SK-MEL-5 (cell line): ENCODE measurements around the gene FGGY. TPM values are rescaled to one million over a fixed set of nuclear protein-coding genes. Genes with fewer than 3 reads are reported as not detected.
"Not testable (repeated sequence)": the region's sequence is repeated elsewhere in the genome, so short reads cannot be mapped to it uniquely, and the experiment has no call there.

Source experiments
- DNase-seq: peaks from one replicate; pipeline ENCODE4 v3.0.0-alpha.2; 2016; ENCODE audit warnings: low read depth, low spot score
- in situ Hi-C: cut with HindIII; loops from 2 replicates; pipeline ENCODE4 v1.10.0; 2016; ENCODE audit warnings: low sequenced_read_pairs, high pct_unique_total_duplicates, low pct_unique_long_range_greater_than_20kb
- total RNA-seq: library from RNA; depleted of rRNA; stranded (reverse); fragments of >200 nt; shearing (Covaris generic); gene quantifications from 2 replicates; pipeline ENCODE4 v1.2.3, GENCODE V29; 2014

The FGGY gene
- total RNA-seq, 1 experiment from 2014 or later: 12.0 TPM

- DNase-seq: no peak
Observed at GRCh38 chr1:59331686-59332620, 35.1 kb downstream of the FGGY start.

DNA sequence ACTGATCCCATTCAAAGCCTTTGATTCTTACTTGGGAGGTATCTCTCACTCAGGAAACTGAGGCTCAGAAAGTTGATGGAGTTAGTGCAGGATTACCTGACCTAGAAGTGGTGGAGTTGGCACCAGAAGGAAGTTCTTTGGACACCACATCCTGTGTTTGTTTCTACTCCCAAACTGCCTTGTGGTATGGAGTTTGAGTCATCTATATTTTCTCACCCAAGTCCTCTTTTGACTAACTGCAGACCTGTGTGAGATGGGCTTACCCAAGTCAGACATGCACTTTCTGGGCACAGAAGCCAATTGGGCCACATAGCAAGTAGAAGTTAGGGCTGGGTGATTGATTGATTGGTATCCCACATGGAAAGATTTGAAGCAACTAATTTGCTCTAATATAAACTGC is 36.1 kb downstream of the FGGY start:
- in situ Hi-C loops: no loop called here
- no peak for DNase-seq

More at GRCh38 chr1:59331686-59332620, 35.1 kb downstream of the FGGY start:
- in situ Hi-C loops: no loop called here

DNA sequence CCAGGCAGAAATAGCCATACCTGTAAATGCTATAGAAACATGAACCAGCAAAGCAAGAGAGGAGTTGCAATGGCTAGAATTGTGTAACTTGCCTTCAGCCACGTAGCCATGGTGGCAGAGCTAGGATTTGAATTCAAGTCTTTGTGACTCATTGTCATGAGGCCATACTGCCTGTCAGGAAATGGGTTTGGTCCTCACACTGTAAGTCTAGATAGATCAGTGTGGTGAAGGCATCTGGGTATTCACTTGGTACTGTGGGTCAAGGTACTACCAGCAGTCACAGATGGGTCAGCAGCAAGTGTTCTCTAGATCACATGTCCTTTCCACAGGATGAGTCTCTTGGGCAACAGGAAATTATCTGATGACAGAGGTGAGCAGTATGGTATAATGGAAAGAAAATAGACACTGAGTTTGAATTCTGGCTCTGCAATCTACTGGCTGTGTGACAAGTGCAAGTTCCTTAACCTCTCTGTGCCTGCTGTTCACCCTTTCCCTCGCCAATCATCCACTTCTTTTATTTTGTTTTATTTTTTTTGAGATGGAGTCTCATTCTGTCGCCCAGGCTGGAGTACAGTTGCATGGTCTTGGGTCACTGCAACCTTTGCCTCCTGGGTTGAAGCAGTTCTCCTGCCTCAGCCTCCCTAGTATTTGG is 36.9 kb downstream of the FGGY start:
- in situ Hi-C loops: no loop called here
- peak; percentile 16 for DNase-seq

DNA sequence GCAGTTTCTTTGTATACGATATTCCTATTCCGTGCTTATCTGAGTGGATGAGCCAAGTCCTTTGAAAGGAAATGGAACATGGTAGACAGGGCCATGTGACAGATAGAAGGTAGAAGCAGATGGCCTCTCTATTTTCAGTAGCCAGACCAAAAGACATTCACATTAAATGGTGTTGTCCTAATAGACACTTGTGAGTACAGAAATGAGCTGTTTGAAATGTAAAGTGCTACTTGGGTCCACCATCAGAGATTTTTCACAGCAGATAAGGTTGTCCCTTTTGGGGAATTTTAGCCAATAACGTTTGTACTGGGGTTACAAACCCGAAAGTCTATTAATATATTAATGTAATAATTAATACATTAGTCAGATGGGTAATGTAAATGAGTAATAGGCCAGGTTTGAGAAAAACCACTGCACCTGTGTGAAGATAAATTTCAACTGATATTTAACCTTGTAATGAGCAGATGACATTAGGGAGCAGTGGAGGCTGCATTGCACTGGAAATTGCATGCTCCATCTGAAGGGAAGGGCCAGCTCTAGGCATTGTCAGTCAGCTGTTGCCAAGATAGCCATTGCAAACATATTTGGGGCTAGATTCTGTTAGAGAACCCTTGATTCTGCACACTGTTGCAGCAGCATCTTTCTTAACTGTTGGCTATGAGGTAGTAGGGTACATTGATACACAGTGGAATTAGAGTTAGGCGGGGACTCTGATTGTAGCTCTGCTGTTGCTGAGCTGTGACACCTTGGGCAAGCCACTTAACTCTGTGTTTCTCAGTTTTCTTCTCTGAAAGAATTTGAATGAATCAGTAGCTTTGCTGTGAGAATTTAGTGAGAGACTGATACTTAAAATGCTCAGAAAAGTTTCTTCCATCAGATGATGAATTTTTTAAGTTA is 43.8 kb downstream of the FGGY start:
- in situ Hi-C loops: no loop called here
- DNase-seq: no peak

DNA sequence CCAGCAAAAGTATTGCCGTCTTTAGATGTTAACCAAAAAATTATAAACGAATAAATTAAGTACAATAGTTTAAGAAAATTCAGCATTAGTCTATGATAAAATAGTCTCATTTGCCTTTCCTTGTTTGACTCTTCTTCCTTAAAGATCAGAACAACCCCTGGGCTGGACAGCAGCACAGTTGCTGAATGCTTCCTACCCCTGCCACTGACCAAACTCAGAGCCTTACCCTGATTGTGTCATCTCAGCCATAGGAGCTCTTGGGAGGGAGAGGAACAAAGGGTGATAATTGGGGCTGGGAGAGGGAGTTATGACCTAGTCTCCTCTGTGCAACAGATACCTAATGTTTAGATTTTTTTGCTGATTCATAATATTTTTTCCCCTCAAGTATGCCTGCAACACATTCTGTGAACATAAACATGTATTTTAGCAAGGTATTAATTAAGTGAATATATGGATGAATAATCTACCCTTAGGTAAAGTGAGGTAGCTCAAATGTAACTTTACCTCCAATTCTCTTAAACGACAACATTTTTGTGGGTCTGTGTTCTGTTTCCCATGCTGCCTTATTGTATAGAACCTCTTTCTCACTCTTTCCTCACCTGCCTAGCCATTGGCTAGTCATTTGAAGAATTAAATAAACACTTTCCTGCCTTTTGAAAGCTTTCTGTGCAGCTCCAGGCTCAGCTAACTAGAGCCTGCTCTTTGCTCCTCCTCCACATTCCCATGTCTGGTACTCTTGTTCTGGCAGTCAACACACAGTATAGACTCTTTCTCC is 46.1 kb downstream of the FGGY start:
- no peak for DNase-seq
- in situ Hi-C loops: no loop called here

- in situ Hi-C loops: no loop called here
- no peak for DNase-seq
Observed at GRCh38 chr1:59343576-59343840, 46.6 kb downstream of the FGGY start.

- in situ Hi-C loops: no loop called here
- no peak for DNase-seq
Observed at GRCh38 chr1:59345221-59345620, 48.3 kb downstream of the FGGY start.

GRCh38 chr1:59346429-59346828 is 49.5 kb downstream of the FGGY start:
- no peak for DNase-seq
- in situ Hi-C loops: no loop called here

GRCh38 chr1:59349101-59349500 is 52.2 kb downstream of the FGGY start:
- in situ Hi-C loops: no loop called here

GRCh38 chr1:59350521-59350920 is 53.6 kb downstream of the FGGY start:
- no peak for DNase-seq
- in situ Hi-C loops: no loop called here

More at GRCh38 chr1:59349101-59349500, 52.2 kb downstream of the FGGY start:
- no peak for DNase-seq

DNA sequence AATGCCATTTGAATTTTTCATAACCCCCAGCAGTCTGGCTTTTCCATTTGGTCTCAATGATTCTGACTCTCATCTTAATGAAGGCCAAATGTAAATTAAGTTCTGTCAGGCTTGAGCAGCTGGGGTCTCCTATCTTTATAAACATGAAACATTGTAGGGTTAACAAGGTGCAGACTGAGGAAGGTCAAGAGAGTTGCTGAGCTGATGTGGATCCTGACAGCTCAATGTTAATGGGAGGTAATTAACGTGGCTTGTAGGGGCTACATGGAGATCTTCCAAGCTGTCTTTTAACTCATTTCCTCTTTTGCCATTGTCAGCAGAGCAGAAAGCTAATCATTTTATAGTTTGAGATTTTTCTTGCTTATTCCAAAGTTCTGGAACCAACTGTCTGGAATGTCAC is 55.2 kb downstream of the FGGY start:
- no peak for DNase-seq
- in situ Hi-C loops: no loop called here

- in situ Hi-C loops: no loop called here
- DNase-seq: no peak
Observed at GRCh38 chr1:59353453-59353852, 56.6 kb downstream of the FGGY start.

DNA sequence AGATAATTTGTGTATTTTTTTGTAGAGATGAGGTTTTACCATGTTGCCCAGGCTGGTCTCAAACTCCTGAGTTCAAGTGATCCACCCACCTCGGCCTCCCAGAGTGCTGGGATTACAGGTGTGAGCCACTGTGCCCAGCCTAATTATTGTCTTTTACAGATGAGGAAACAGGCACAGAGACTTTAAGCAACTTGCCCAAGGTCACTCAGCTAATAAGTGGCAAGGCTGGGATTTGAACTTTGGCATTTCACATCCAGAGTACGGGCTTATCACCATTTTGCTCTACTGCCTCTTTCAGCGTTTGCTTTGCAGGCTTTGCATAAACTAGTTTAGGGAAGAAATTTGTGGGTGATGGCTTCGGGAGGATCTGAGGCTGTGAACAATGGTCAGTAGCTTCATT is 57.3 kb downstream of the FGGY start:
- DNase-seq, in situ Hi-C loops: not testable (repeated sequence)

GRCh38 chr1:59354709-59355337 is 57.9 kb downstream of the FGGY start:
- DNase-seq: no peak
- in situ Hi-C loops: no loop called here

DNA sequence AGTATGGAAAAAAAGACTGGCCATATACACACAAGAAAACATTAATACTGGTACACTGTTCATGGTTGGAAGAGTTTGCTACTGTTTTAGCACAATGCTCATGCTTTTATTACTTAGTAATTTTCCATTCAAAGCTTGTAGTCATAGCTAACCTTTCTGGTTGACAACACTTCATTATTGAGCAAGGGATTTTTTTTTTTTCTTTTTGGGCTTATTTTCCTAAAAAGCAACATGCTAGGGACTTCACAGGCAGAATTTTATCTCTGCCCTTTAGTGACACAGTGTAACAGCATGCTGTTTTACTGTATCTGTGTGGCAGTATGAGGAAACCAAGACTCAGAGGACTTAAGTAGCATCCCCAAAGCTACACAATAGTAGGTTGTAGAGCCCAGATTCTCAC is 58.5 kb downstream of the FGGY start:
- no peak for DNase-seq
- in situ Hi-C loops: no loop called here

DNA sequence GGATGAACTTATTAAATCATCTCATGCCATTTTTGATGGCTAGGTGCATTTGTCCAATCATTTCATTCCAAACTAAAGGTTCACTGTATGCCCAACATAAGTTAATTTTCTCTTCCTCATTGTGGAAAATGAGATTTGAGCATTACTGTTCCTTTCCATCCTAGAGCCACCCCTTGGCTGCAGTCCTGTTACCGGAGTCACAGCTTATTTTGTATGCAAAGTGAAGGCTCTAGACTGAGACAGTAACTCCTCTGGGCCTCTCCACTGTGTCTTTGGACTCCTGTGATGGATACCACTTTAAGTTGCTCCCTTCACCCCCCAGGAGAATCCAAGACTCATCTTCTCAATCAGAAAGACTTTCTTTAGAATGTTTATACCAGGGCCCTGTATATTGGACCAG is 59.7 kb downstream of the FGGY start:
- in situ Hi-C loops: no loop called here
- DNase-seq: no peak

DNA sequence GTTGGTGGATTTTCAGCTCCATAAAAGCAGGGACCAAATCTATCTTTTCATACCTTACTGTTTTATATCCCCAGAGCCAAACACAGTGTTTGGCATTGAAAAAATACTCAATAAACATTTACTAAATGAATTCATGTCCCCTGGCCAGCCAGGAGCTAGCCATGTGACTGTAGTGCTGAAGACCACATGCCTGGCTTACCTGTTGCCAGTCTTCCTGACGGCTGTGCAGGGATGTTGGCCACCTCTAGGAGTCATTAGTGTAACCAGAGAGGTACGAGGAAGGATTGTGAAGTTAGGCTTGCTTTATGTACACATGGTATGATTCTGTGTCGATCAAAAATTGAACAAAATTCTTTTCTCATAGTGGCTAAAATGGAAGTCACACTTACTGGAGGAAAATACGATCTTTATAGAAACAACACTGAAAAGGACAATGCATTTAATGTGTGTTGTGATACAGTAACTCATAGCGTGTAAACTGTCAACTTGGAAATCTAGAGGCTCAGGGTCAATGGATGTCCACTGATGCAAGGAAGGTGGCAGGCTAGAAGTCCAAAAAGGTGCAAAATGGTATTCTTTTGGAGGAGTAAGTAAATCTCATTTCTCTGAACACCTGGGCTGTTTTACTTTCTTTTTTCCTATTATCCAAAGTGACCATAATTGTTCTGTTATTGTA is 60.9 kb downstream of the FGGY start:
- in situ Hi-C loops: no loop called here
- no peak for DNase-seq
